Gastrocnemius medialis (tissue), 4 donors: ENCODE results near the gene SH3BGRL2. TPM values are rescaled to one million over a fixed set of nuclear protein-coding genes. Genes with fewer than 3 reads are reported as not detected.
"Not testable (repeated sequence)": the region's sequence is repeated elsewhere in the genome, so short reads cannot be mapped to it uniquely, and the experiment has no call there.

ENCODE experiments used
- ATAC-seq, 2 donors: fragments of 150-250 bp; one replicate each; pipeline ENCODE4 v1.9.1; 2016
- DNase-seq, 2 donors: peaks; one replicate each; pipeline ENCODE4 v3.0.0-alpha.2; 2019
- H3K27ac ChIP-seq, 4 donors: fragments of 200-600 bp; sonication (generic); 1 replicate in 1 of 4; 2 replicates in 3 of 4; pipeline ENCODE4 v1.5.1; 2016 to 2018; ENCODE audit warnings: mild to moderate bottlenecking in 2 of 4, moderate library complexity in 1 of 4
- H3K27me3 ChIP-seq, 3 donors: fragments of 200-600 bp; sonication (generic) in 2 of 3; 1 replicate in 1 of 3; 2 replicates in 2 of 3; pipeline versions ENCODE4 v1.5.1 to v1.6.0; 2016 to 2019; ENCODE audit warnings: mild to moderate bottlenecking in 1 of 3, moderate library complexity in 1 of 3
- H3K36me3 ChIP-seq, 2 donors: fragments of 200-600 bp; sonication (generic) in 1 of 2; one replicate each; pipeline ENCODE4 v1.5.1; 2017 to 2018
- H3K4me1 ChIP-seq, 2 donors: fragments of 200-600 bp; sonication (generic) in 1 of 2; one replicate each; pipeline ENCODE4 v1.5.1; 2016 to 2017; ENCODE audit warnings: mild to moderate bottlenecking in 2 of 2
- H3K4me3 ChIP-seq, 4 donors: fragments of 200-600 bp; sonication (generic) in 3 of 4; 1 replicate in 1 of 4; 2 replicates in 3 of 4; pipeline ENCODE4 v1.5.1; 2016 to 2019; ENCODE audit warnings: mild to moderate bottlenecking in 2 of 4
- H3K9me3 ChIP-seq, 3 donors: fragments of 200-600 bp; sonication (generic) in 2 of 3; 1 replicate in 1 of 3; 2 replicates in 2 of 3; pipeline ENCODE4 v1.5.1; 2016 to 2019
- CTCF ChIP-seq, 5 experiments: fragments of 450-650 bp in 3 of 5; fragments of 200-600 bp in 2 of 5; sonication (generic) in 2 of 5; IDR thresholded peaks in 4 of 5; conservative IDR thresholded peaks in 1 of 5; 1 replicate in 4 of 5; 2 replicates in 1 of 5; pipeline ENCODE4 v1.5.1; 2016 to 2019; ENCODE audit warnings: antibody characterized with exemption in 5 of 5, mild to moderate bottlenecking in 3 of 5, moderate library complexity in 3 of 5
- POLR2A ChIP-seq, 2 donors: fragments of 450-650 bp; IDR thresholded peaks; one replicate each; pipeline ENCODE4 v1.6.1; 2017; ENCODE audit warnings: antibody characterized with exemption in 2 of 2, mild to moderate bottlenecking in 2 of 2, moderate library complexity in 2 of 2
- in situ Hi-C, 4 donors: fragments of 200-750 bp; cut with MboI; loops; one replicate each; pipeline versions ENCODE4 v1.15.0 to v1.8.0; 2017; ENCODE audit warnings: low sequenced_read_pairs in 4 of 4
- intact Hi-C: fragments of 100-400 bp; cut with DNase I; formaldehyde crosslinking; loops from one replicate; pipeline ENCODE4 v1.15.1; 2023; ENCODE audit warnings: low total_unique reads
- total RNA-seq, 4 donors: library from RNA; depleted of rRNA; stranded (reverse); fragments of >200 nt; gene quantifications; one replicate each; pipeline versions ENCODE4 v1.1.0 to v1.2.3, GENCODE V29; 2016

SH3BGRL2 gene
- total RNA-seq, 4 donors from 2014 or later: 8.0 to 15.7 (median 9.1) TPM

GRCh38 chr6:79676785-79677736 is 45.9 kb downstream of the SH3BGRL2 start:
- H3K27ac ChIP-seq: no peak overlapping the region
- in situ Hi-C loops: no loop called here

GRCh38 chr6:79682682-79683081 is 51.6 kb downstream of the SH3BGRL2 start:
- H3K4me3 ChIP-seq, H3K27ac ChIP-seq, H3K9me3 ChIP-seq, intact Hi-C loops, DNase-seq, in situ Hi-C loops, H3K27me3 ChIP-seq, ATAC-seq, H3K36me3 ChIP-seq, H3K4me1 ChIP-seq: not testable (repeated sequence)

More at GRCh38 chr6:79676785-79677736, 45.9 kb downstream of the SH3BGRL2 start:
- DNase-seq (no peak), ATAC-seq (no peak)
- TF ChIP-seq POLR2A (IDR thresholded peaks at IDR 0.05) (no peak), CTCF (IDR thresholded peaks at IDR 0.05 in 4 of 5, conservative IDR thresholded peaks at IDR 0.05 in 1 of 5) (no peak)
- Histone ChIP-seq H3K4me3 (no peak overlapping the region), H3K4me1 (peaks cover 0 to 12% of the 10 kb centered on the region in 2 donors), H3K9me3 (no peaks in the 10 kb centered on the region), H3K27me3 (no peaks in the 10 kb centered on the region), H3K36me3 (no peaks in the 10 kb centered on the region)
- intact Hi-C loops: no loop called here

- intact Hi-C loops: no loop called here
- no peak for ATAC-seq
These were observed 53.7 kb downstream of the SH3BGRL2 start for GRCh38 chr6:79684876-79685275.

GRCh38 chr6:79686707-79687309 is 55.7 kb downstream of the SH3BGRL2 start:
- Histone ChIP-seq H3K4me1 (peaks cover 0 to 6% of the 10 kb centered on the region in 2 donors), H3K27ac (peak overlapping the region in 2 of 4 donors; percentile 21 to 38), H3K4me3 (no peak overlapping the region), H3K27me3 (no peaks in the 10 kb centered on the region), H3K9me3 (no peaks in the 10 kb centered on the region), H3K36me3 (no peaks in the 10 kb centered on the region)
- intact Hi-C loops (no loop called here), in situ Hi-C loops (no loop called here)
- DNase-seq (no peak), ATAC-seq (no peak)
- no peak for TF ChIP-seq POLR2A (IDR thresholded peaks at IDR 0.05)

More at GRCh38 chr6:79684876-79685275, 53.7 kb downstream of the SH3BGRL2 start:
- Histone ChIP-seq H3K27ac (no peak overlapping the region), H3K27me3 (no peaks in the 10 kb centered on the region), H3K4me1 (peaks cover 0 to 6% of the 10 kb centered on the region in 2 donors), H3K36me3 (no peaks in the 10 kb centered on the region), H3K4me3 (no peak overlapping the region), H3K9me3 (no peaks in the 10 kb centered on the region)
- in situ Hi-C loops: no loop called here
- DNase-seq: no peak
- TF ChIP-seq POLR2A (IDR thresholded peaks at IDR 0.05) (no peak), CTCF (IDR thresholded peaks at IDR 0.05 in 4 of 5, conservative IDR thresholded peaks at IDR 0.05 in 1 of 5) (no peak)

GRCh38 chr6:79687759-79688158 is 56.6 kb downstream of the SH3BGRL2 start:
- H3K27me3 ChIP-seq: no peaks in the 10 kb centered on the region
- no peaks in the 10 kb centered on the region for H3K36me3 ChIP-seq
- in situ Hi-C loops: no loop called here
- no peak for DNase-seq
- no peak for ATAC-seq
- intact Hi-C loops: no loop called here
- H3K4me3 ChIP-seq: no peak overlapping the region
- H3K27ac ChIP-seq: peak overlapping the region in 1 of 4 donors; percentile 8
- TF ChIP-seq POLR2A (IDR thresholded peaks at IDR 0.05) (no peak), CTCF (IDR thresholded peaks at IDR 0.05 in 4 of 5, conservative IDR thresholded peaks at IDR 0.05 in 1 of 5) (no peak)
- H3K9me3 ChIP-seq: no peaks in the 10 kb centered on the region
- peaks cover 0 to 6% of the 10 kb centered on the region in 2 donors for H3K4me1 ChIP-seq
